22Rv1 (cell line): ENCODE data around the gene MGA.

Experiments used
- CTCF ChIP-seq: fragments of 450-650 bp; IDR thresholded peaks from 2 replicates; pipeline ENCODE4 v1.5.1; 2017; ENCODE audit warnings: mild to moderate bottlenecking
- ZFX ChIP-seq: fragments of 450-650 bp; IDR thresholded peaks from 2 replicates; pipeline ENCODE4 v1.6.1; 2017; ENCODE audit warnings: antibody characterized with exemption, borderline replicate concordance

DNA sequence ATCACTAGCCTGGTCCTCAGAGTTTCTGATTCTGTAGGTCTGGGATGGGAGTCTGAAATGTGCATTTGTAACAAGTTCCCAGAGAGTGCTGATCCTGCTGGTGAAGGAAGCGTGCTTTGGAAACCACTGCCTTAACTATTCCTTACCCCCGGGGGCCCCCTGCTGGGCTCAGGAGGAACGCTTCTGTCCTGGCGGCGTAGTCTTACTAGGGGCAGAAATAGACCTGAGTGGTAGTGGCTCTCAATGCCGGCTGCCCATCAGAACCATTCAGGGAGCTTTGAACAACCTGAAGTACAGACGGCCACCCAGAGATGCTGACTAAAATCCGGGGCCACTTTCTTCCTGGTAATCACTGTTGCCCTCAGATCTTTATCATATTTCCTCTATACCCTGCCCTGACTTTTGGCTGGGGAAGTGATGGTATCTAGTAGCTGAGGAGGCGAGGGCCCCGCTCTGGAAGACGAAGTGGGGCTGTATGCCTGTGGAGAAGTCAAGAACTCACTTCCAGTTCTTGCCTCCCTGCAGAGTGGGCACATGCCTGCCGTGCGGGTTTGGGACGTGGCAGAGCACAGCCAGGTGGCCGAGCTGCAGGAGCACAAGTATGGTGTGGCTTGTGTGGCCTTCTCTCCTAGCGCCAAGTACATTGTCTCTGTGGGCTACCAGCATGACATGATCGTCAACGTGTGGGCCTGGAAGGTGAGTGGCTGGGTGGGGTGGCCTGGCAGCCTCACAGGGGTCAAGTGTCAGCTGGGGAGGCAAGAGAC, 151.4 kb downstream of the MGA start:
- peak; percentile 89 for TF ChIP-seq CTCF
- TF ChIP-seq ZFX, result no peak
